Panc1 (cell line): ENCODE data around the gene WNT10A.

ENCODE experiments used
- CTCF ChIP-seq: fragments of 450-650 bp; IDR thresholded peaks from 2 replicates; pipeline ENCODE4 v1.5.1; 2017; ENCODE audit warnings: mild to moderate bottlenecking
- POLR2AphosphoS5 ChIP-seq: IDR thresholded peaks from 2 replicates; pipeline ENCODE4 v1.6.1; 2012; ENCODE audit warnings: mild to moderate bottlenecking, low read depth, low read length, moderate library complexity
- REST ChIP-seq, 2 experiments: IDR thresholded peaks; 2 replicates each; pipeline ENCODE4 v1.6.1; 2011 to 2012; ENCODE audit warnings: low read depth in 2 of 2, control low read depth in 1 of 2, low read length in 1 of 2, mild to moderate bottlenecking in 1 of 2, moderate library complexity in 1 of 2; ENCODE audit not compliant: insufficient read depth in 1 of 2
- SIN3A ChIP-seq: IDR thresholded peaks from 2 replicates; pipeline ENCODE4 v1.6.1; 2012; ENCODE audit warnings: low read depth, mild to moderate bottlenecking, low read length, moderate library complexity, borderline replicate concordance; ENCODE audit not compliant: insufficient read depth
- TCF7L2 ChIP-seq: IDR thresholded peaks from 2 replicates; pipeline ENCODE4 v1.6.1; 2011; ENCODE audit warnings: mild to moderate bottlenecking, low read depth, low read length, inconsistent platforms

GRCh38 chr2:218870984-218871344 is 9.7 kb upstream of the WNT10A start:
- no peak for TF ChIP-seq CTCF
- no peak for TF ChIP-seq POLR2AphosphoS5
- no peak for TF ChIP-seq REST (IDR thresholded peaks at IDR 0.05; ENCODE audit: insufficient read depth in 1 of 2, low read depth in 2 of 2, low read length in 1 of 2)
- no peak for TF ChIP-seq SIN3A
- no peak for TF ChIP-seq TCF7L2
